GM19328 (cell line): ENCODE measurements around the gene ZNF747.

Experiments used
- ATAC-seq: cut with Tn5 transposase; IDR thresholded peaks from one replicate; pipeline ENCODE4 v1.9.1; 2021; ENCODE audit warnings: mild to moderate bottlenecking, moderate library complexity; ENCODE audit not compliant: unreplicated experiment

ZNF747 gene

DNA sequence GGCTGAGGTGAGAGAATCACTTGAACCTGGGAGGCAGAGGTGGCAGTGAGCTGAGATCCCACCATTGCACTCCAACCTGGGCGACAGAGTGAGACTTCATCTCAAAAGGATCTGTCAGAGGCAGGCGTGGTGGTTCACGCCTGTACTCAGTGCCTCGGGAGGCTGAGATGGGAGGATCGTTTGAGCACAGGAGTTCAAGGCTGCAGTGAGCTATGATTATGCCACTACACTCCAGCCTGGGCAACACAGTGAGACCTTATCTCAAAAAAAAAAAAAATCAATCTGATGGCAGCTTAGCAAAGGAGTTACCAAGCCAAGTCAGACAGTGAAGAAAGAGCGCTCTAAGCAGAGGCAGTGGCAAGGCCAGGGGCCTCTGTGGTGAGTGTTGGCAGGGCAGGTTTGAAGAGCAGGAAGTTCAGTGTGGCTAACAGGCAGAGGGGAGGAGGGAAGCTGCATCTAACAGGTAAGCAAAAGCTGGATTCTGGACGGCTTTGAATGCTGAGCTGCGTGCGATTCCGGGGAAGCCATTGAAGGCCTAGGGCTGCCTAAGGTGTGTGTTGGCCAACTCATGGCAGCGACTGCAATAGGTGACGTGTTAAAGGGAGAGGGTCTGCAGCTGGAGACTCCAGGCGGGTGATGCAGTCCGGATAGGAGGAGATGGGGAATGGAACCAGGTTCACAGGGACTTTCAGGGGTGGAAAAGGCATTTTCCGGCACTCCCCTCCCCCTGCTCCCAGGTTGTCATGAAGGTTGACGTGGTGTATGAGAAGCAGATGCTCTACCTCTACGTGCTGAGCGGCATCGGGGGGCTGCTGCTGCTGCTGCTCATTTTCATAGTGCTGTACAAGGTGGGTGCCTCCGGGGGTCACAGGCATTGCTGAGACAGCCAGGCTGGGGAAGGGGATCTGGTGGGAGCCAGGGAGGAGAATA is 15.3 kb downstream of the ZNF747 start:
- no peak for ATAC-seq

DNA sequence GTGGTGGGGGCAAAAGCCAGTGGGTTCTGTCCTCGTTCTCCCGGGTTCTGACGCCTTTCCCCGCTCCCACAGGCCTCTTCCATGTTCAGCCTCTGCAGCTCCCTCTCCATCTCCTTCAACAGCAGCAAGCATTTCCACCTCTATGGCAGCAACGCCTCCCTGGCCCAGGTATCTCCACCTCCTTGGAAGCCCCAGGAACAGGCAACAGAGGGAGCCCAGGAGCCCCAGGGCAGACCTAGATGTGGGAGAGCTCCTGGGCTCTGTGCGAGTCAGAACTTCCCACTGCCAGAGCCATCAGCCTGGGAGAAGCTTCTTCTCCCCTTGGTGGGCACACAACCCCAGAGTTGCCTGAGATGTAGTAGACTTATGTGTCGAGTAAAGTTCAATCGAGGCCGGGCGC is 16.1 kb downstream of the ZNF747 start:
- ATAC-seq: no peak

DNA sequence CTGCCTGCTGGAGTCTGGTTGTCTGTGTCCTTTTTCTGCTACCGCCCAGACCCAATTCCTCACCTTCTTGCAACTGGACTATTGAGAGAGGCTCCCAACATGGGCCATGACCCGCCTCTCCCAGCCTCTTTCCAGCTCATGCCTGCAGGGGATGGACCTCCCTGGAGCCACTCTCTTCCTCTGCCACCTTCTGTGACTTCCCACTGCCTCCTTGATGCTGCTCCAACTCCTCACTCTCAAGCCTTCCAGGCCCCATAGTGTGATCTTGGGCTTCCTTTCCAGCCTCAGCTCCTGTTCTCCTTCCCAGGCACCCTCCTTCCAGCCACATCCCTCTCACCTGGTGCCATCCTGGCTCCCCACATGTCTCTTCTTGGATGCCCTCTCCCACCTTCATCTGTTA is 19.4 kb downstream of the ZNF747 start:
- ATAC-seq: no peak

DNA sequence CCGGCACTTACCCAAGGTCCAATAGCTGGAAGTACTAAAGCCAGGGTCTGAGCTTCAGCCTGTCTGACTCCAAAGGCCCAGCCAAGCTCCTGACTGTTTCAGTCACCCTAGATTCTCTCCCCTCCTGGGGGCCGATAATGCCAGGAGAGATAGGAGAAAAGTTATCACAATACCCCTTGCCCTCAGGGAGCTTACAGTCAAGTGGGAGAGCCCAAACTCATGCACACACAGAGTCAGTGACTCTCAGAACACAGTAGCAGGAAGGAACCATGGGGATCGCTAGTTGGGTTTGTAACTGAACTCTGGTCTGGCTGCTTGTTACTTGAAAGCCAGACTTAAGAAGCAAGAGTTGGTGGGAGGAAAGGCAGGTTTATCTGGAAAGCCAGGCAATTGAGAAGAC is 23.1 kb downstream of the ZNF747 start:
- ATAC-seq: no peak

DNA sequence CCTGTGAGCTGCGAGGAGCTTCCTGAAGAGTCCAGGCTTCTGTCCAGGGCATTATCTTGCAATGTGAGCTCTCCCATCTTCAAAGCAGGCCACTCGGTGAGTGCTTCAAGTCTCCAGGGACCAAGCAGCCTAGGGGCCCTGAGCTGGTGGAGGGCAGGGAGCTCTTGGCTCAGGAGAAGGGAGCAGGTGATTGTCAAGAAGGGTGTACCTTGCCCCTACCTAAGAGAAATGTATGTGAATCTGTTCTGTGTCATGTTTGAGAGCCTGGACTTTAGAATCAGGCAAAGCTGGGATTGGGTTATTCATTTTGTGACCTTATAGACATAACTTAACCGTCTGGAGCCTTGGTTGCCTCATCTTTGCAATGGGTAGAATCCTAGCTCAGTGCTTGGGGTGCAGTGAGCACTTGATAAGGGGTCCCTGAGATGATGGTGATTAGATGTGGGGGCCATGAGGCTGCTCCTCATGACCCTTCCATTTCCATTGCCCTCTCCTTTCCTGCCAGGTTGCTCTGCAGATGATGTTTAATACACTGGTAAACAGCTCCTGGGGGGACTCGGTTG is 24.2 kb downstream of the ZNF747 start:
- ATAC-seq: no peak

DNA sequence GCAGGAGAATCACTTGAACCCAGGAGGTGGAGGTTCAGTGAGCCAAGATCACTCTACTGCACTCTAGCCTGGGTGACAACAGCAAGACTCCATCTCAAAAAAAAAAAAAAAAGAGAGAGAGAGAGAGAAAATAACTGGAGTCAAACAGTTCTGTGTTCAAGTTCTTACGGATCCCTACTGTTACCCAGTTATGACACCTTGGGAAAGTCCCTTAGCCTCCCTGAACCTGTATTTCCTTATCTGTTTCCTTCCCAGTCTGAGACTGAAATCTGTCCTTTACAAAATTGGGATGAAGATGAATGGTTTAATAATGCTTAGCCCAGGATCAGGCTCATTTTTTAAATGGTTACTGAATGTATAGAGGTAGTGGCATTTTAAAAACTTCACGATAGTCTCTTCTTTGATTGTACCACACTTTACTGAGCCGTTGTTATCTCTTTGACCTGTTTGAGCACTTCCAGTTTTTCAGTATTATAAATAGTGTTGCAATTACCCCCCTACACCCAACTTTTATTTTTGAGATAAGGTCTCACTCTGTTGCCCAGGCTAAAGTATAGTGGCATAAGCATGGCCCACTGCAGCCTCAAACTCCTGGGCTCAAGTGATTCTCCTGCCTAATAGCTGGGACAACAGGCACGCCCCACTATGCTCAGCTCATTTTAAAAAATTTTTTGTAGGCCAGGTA is 25.4 kb downstream of the ZNF747 start:
- no peak for ATAC-seq

DNA sequence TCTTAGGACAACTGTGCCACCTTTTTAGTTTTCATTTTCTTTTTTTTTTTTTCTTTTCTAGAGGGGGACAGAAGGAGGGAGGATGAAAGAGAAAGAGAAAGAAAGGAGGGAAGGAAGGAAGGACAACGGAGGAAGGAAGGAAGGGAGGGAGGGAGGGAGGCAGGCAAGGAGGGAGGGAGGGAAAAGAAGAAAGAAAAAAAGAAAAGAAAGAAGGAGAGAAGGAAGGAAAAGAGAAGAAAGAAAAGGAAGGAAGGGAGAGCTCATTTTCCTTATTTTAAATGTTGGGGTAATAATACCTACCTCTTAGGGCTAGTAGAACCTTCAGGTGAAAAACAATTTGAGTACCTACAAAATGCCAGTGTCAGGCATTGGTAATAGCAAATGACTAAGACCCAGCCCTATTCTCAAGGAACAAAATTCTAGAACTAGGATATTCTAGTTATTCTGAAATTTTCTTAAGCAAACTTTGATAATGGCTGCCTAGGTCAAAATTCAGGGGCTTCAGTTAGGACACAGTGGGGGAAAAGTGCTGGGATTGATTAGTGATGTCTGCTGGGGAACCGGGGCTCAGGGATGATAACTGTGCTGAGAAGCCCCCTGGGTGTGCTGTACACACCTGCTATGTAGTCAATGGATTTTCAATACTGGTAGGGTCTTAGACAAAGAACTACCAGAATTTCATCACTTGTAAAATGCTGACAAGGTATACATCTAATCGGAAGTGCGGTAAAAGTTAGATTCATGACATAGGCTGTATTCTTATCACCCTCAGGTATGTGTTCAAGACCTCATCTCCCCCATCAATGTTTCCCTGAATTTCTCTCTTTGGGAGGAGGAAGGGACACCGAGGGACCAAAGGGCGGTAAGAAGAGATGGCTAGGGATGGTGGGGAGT is 31.0 kb downstream of the ZNF747 start:
- no peak for ATAC-seq

DNA sequence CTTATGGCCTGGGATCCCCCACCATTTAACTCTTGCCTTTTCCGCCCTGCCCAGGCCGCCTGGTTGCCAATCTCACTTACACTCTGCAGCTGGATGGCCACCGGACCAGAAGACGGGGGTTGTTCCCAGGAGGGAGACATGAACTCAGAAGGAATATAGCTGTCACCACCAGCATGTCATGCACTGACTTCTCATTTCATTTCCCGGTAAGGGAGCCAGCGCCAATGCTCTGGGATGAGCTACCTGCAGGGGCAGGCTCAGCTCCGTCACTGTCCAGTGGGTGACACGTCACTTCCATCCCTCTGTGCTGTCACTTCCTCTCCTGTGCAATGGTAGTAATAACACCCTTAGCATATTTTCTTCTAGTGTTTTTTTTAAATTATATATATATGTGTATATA is 35.4 kb downstream of the ZNF747 start:
- ATAC-seq: no peak

DNA sequence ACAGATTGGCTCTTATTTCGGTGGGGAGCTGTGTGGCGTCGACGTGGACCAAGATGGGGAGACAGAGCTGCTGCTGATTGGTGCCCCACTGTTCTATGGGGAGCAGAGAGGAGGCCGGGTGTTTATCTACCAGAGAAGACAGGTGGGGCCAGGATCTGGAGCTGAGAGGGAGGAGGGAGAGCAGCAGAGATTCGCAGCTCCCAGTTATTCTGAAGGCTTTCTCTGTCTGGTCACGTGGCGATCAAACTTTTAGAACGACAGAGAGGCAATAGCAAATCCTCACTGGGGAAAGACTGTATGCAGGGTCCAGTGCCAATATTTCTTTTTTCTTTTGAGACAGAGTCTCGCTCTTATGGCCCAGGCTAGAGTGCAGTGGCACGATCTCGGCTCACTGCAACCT is 39.9 kb downstream of the ZNF747 start:
- ATAC-seq: no peak

DNA sequence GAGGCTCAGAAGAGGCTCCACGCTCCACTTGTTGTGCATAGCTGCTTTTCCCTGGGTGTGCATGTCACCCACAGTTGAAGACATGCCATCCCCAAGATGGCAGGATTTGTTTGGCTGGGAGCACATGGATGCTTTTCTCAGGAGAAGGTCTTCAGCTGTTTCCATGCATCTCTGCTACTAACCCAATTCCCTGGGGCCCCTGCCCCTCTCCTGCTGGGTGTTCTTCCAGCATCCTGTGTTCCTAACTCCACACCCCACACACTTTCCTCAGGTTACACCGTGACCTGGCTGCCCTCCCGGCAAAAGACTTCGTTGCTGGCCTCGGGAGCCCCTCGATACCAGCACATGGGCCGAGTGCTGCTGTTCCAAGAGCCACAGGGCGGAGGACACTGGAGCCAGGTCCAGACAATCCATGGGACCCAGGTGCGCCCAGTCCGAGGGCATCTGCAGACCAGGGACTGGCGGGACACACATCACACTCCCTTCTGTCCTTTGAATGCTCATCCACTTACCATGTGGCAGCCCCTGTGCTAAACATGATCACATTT is 40.6 kb downstream of the ZNF747 start:
- no peak for ATAC-seq

DNA sequence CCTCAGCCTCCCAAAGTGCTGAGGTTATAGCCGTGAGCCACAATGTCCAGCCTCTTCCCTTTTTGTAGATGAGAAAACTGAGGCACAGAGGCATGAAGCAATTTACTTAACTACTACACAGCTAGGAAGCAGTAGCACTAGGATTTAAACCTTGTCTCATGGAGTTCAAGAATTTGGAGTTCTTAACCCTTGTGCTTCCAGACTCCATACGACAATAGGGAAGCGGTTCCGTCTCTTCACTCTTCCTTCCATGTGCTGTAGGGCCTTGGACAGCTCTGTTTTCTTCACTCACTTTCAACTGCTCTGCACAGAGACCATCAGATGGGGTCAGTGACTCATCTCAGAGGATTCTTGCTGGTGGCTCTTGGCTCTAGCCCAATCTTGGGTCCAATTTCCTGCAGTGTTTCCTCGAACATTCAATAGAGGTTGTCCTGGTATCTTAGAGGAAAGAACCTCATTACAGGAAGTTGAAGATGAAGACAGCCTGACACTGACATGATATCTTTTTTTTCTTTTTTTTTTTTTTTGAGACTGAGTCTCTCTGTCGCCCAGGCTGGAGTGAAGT is 42.8 kb downstream of the ZNF747 start:
- no peak for ATAC-seq

DNA sequence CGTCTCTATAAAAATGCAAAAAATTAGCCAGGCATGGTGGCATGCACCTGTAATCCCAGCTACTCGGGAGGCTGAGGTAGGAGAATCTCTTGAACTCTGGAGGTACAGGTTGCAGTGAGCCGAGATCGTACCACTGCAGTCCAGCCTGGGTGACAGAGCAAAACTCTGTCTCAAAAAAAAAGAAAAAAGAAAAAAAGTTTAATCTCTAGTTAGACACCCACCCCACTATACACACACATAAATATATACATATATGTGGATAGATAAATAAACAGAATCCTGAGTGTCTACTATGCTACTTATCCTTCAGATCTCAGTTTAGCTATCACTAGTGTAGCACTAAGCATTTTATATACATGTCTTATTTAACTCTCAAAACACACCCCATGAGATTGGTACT is 43.4 kb downstream of the ZNF747 start:
- ATAC-seq: no peak

DNA sequence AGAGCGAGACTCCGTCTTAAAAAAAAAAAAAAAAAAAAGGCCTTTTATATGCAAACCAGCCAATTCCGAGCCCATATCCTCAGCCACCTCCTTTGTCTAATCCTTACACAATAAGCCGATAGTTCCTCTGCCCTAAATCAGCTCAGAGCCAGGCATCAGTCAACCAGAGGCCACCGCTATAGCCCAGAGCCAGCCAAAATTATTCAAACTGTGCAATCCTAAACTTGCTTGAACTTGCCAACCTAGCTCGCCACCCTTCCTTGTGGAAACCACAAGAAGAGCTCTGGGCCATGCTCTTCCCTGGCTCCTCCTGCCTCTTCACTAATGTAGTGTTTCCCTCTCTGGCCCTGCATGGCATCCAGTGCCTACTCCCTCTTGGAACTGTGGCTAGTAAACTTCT is 44.4 kb downstream of the ZNF747 start:
- no peak for ATAC-seq

DNA sequence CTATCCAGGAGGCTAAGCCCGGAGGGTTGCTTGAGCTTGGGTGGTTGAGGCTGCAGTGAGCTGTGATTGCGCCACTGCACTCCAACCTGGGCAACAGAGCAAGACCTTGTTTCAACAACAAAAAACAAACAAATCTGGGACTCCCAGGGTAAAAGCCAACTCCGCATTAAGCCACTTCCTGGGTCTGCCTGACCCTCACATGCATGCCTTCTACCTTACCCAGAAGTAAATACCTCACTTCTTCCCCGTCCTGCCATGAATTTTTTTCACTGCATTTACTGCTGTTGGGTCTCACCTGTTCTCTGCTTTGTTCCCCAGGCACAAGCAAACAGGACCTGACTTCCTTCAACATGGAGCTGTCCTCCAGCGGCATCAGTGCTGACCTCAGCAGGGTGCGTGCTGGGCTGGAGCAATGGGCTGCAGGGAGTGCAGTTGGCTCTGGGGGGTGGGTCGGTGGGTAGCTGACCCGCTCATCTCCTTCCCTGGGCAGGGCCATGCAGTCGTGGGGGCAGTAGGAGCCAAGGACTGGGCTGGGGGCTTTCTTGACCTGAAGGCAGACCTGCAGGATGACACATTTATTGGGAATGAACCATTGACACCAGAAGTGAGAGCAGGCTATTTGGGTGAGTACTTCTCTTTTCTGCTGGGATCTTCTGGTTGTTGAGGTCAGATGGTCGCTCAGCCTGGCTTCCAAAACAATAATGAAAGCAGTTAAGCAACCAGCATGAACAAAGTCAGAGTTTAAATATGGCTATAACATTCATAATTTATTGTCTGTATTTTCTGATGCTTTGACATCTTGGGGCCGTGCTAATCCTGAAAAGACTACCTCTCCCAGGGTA is 45.7 kb downstream of the ZNF747 start:
- no peak for ATAC-seq

DNA sequence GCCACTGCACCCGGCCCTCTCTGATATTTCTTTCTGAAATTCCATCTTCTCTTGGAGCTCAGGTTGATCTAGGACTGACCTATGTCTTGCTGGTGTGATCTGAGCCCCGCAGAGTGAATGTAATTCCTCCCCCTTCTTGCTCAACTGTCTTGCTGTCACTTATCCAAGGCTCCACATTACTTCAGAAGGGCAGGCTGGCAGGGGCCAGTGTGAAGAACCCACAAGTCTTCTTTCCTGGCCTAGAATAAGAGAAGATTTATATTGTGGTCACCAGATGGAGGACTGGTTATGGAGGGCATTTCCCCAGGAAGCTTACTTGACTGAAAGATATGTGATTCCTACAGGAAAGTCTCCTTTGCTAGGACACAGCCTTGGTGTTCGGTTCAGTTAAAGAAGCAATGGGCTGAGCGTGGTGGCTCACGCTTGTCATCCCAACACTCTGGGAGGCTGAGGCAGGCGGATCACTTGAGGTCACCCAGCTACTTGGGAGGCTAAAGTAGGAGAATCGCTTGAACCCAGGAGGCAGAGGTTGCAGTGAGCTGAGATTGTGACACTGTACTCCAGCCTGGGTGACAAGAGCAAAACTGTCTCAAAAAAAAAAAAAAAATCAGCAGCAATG is 48.7 kb downstream of the ZNF747 start:
- ATAC-seq: no peak

DNA sequence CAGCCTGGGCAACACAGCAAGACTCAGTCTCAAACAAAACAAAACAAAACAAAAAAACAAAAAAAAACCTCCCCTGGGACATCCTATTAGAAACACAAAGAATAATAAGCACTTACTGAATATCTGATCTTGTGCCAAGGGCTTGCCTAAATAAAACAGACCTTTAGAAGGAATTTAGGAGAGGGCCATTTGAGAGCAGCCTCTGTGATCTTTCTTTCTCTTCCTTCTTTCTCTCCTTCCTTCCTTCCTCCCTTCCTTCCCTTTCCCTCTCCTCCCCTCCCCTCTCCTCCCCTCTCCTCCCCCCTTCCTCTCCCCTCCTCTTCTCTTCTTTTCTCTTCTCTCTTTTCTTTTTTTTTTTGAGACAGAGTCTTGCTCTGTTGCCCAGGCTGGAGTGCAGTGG is 49.8 kb downstream of the ZNF747 start:
- ATAC-seq: no peak

DNA sequence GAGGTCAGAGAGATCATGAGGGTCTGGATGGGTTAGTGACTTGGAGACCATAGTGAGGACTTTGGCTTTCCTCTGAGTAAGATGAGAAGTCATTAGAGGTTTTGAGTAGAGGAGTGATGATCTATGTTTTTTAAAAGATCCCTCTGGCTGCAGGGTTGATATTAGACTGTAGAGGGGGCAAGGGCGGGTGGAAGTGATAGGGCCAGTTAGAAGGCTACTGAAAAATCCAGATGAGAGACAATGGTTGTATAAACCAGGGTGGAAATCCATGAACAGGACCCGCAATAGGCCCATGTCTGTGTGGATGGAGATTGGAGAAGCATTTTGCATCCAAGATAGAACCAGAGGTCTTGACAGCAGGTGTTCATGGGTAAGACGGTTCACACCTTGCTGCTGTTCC is 52.3 kb downstream of the ZNF747 start:
- no peak for ATAC-seq

DNA sequence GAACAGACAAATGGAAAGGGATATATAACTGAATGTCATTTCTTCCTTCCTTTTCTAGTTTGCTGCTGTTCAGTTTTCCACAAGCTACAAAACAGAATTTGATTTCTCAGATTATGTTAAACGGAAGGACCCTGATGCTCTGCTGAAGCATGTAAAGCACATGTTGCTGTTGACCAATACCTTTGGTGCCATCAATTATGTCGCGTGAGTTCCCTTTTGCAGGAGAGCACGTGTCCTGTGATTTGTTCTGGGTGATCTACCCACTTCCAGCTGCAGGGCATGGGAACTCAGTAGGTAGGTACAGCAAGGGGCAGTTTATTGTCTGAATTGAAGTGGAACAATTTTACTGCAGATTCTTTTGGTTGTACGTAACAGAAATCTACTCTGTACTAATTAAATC is 53.3 kb downstream of the ZNF747 start:
- no peak for ATAC-seq
